ENCODE measurements around the gene U2AF1L4. TPM values are rescaled to one million over a fixed set of nuclear protein-coding genes. Genes with fewer than 3 reads are reported as not detected.

The U2AF1L4 gene
- total RNA-seq, 4 donors from 2014 or later: 5.1 to 22.9 (median 13.4) TPM

- DNase-seq (no peak), ATAC-seq (no peak)
- H3K27me3 ChIP-seq: no peaks in the 10 kb centered on the region
- peaks cover 21 to 25% of the 10 kb centered on the region in 2 donors for H3K4me1 ChIP-seq
- H3K27ac ChIP-seq: peak overlapping the region in 3 of 4 donors; percentile 84 to 94 (median 89)
- H3K9me3 ChIP-seq: no peaks in the 10 kb centered on the region
- TF ChIP-seq POLR2A (IDR thresholded peaks at IDR 0.05): no peak
- peak overlapping the region in 3 of 4 donors; percentile 94 to 99 (median 97) for H3K4me3 ChIP-seq
- H3K36me3 ChIP-seq: peaks cover 0 to 6% of the 10 kb centered on the region in 2 donors
- intact Hi-C loops (cut with DNase I; ENCODE audit: low total_unique reads): no loop called here
- in situ Hi-C loops (cut with MboI; ENCODE audit: low sequenced_read_pairs in 4 of 4): loop anchor here in 3 of 4 donors (10.0 to 25.0 kb wide), 3 partner anchors 171 to 219 kb away; partner anchors contain the start of genes TMEM147 (in 2 of the 3), GAPDHS (in 1 of the 3), LRFN3 (in 1 of the 3) and SBSN (in 1 of the 3)
Measured at GRCh38 chr19:35715355-35715809, 29.8 kb downstream of the U2AF1L4 start.

- in situ Hi-C loops (cut with MboI; ENCODE audit: low sequenced_read_pairs in 4 of 4): loop anchor here in 3 of 4 donors (10.0 to 25.0 kb wide), 3 partner anchors 170 to 220 kb away; partner anchors contain the start of genes TMEM147 (in 2 of the 3), GAPDHS (in 1 of the 3), LRFN3 (in 1 of the 3) and SBSN (in 1 of the 3)
- peaks cover 20 to 25% of the 10 kb centered on the region in 2 donors for H3K4me1 ChIP-seq
- TF ChIP-seq POLR2A (IDR thresholded peaks at IDR 0.05) (no peak), CTCF (IDR thresholded peaks at IDR 0.05 in 4 of 5, conservative IDR thresholded peaks at IDR 0.05 in 1 of 5) (no peak)
- no peaks in the 10 kb centered on the region for H3K9me3 ChIP-seq
- DNase-seq: no peak
- H3K36me3 ChIP-seq: peaks cover 0 to under 1% of the 10 kb centered on the region in 2 donors
- H3K4me3 ChIP-seq: no peak overlapping the region
- no peaks in the 10 kb centered on the region for H3K27me3 ChIP-seq
- no peak for ATAC-seq
- intact Hi-C loops (cut with DNase I; ENCODE audit: low total_unique reads): loop anchor here (5.0 kb wide), 1 partner anchor 63 kb away; the partner anchor contains the start of gene ARHGAP33
- H3K27ac ChIP-seq: peak overlapping the region in 1 of 4 donors; percentile 89
Measured at GRCh38 chr19:35714601-35715354, 30.4 kb downstream of the U2AF1L4 start.

- Histone ChIP-seq H3K4me1 (peaks cover 13 to 17% of the 10 kb centered on the region in 2 donors), H3K27ac (no peak overlapping the region), H3K27me3 (no peaks in the 10 kb centered on the region), H3K9me3 (no peaks in the 10 kb centered on the region), H3K4me3 (no peak overlapping the region), H3K36me3 (no peaks in the 10 kb centered on the region)
- in situ Hi-C loops (cut with MboI; ENCODE audit: low sequenced_read_pairs in 4 of 4) (loop anchor here in 3 of 4 donors (10.0 to 25.0 kb wide), 3 partner anchors 169 to 221 kb away; partner anchors contain the start of genes TMEM147 (in 2 of the 3), GAPDHS (in 1 of the 3), LRFN3 (in 1 of the 3) and SBSN (in 1 of the 3)), intact Hi-C loops (cut with DNase I; ENCODE audit: low total_unique reads) (loop anchor here (5.0 kb wide), 1 partner anchor 63 kb away; the partner anchor contains the start of gene ARHGAP33)
- TF ChIP-seq POLR2A (IDR thresholded peaks at IDR 0.05) (no peak), CTCF (IDR thresholded peaks at IDR 0.05 in 4 of 5, conservative IDR thresholded peaks at IDR 0.05 in 1 of 5) (no peak)
- no peak for DNase-seq
- no peak for ATAC-seq
Measured at GRCh38 chr19:35713904-35714495, 31.2 kb downstream of the U2AF1L4 start.

GRCh38 chr19:35713506-35713850, 31.7 kb downstream of the U2AF1L4 start:
- Histone ChIP-seq H3K4me3 (no peak overlapping the region), H3K9me3 (no peaks in the 10 kb centered on the region), H3K4me1 (peaks cover 8 to 12% of the 10 kb centered on the region in 2 donors), H3K27me3 (no peaks in the 10 kb centered on the region), H3K27ac (no peak overlapping the region), H3K36me3 (no peaks in the 10 kb centered on the region)
- ATAC-seq: no peak
- TF ChIP-seq POLR2A (IDR thresholded peaks at IDR 0.05): no peak
- no peak for TF ChIP-seq CTCF (IDR thresholded peaks at IDR 0.05 in 4 of 5, conservative IDR thresholded peaks at IDR 0.05 in 1 of 5)
- no peak for DNase-seq
- intact Hi-C loops (cut with DNase I; ENCODE audit: low total_unique reads) (loop anchor here (5.0 kb wide), 1 partner anchor 64 kb away; the partner anchor contains the start of gene ARHGAP33), in situ Hi-C loops (cut with MboI; ENCODE audit: low sequenced_read_pairs in 4 of 4) (loop anchor here in 3 of 4 donors (10.0 to 25.0 kb wide), 3 partner anchors 169 to 221 kb away; partner anchors contain the start of genes TMEM147 (in 2 of the 3), GAPDHS (in 1 of the 3), LRFN3 (in 1 of the 3) and SBSN (in 1 of the 3))
